HG03439 (cell line): Measurements from ENCODE around the gene MMP15.

Source experiments
- ATAC-seq: cut with Tn5 transposase; IDR thresholded peaks from one replicate; pipeline ENCODE4 v1.9.1; 2021; ENCODE audit warnings: mild to moderate bottlenecking, moderate library complexity; ENCODE audit not compliant: unreplicated experiment

The MMP15 gene

GRCh38 chr16:58018803-58019202 lies 6.8 kb upstream of the MMP15 start:
- no peak for ATAC-seq

- no peak for ATAC-seq
Observed at GRCh38 chr16:58019866-58020538, 5.6 kb upstream of the MMP15 start.

GRCh38 chr16:58020628-58021521 lies 4.7 kb upstream of the MMP15 start:
- no peak for ATAC-seq

- ATAC-seq: no peak
Observed at GRCh38 chr16:58021661-58022551, 3.6 kb upstream of the MMP15 start.

GRCh38 chr16:58022601-58023371 lies 2.8 kb upstream of the MMP15 start:
- ATAC-seq: no peak

- no peak for ATAC-seq
Observed at GRCh38 chr16:58024486-58025350, 836 bp upstream of the MMP15 start.

- ATAC-seq: no peak
Observed at GRCh38 chr16:58026139-58026704, 668 bp downstream of the MMP15 start.

- ATAC-seq: no peak
Observed at GRCh38 chr16:58026705-58027160, 1.2 kb downstream of the MMP15 start.

- no peak for ATAC-seq
Observed at GRCh38 chr16:58027161-58027915, 1.8 kb downstream of the MMP15 start.

GRCh38 chr16:58027916-58028455 lies 2.4 kb downstream of the MMP15 start:
- no peak for ATAC-seq

- no peak for ATAC-seq
Observed at GRCh38 chr16:58028541-58029070, 3.1 kb downstream of the MMP15 start.

- ATAC-seq: no peak
Observed at GRCh38 chr16:58029410-58029809, 3.9 kb downstream of the MMP15 start.

GRCh38 chr16:58030136-58030840 lies 4.7 kb downstream of the MMP15 start:
- ATAC-seq: no peak

GRCh38 chr16:58031016-58031800 lies 5.7 kb downstream of the MMP15 start:
- no peak for ATAC-seq

GRCh38 chr16:58032710-58033293 lies 7.2 kb downstream of the MMP15 start:
- no peak for ATAC-seq

GRCh38 chr16:58034128-58034685 lies 8.7 kb downstream of the MMP15 start:
- ATAC-seq: no peak
